ENCODE data around the gene CAST.
A peak's percentile ranks its signal among the peaks of the same experiment; 100 is the strongest.
"Not testable (repeated sequence)": the region's sequence is repeated elsewhere in the genome, so short reads cannot be mapped to it uniquely, and the experiment has no call there.

Gene CAST

DNA sequence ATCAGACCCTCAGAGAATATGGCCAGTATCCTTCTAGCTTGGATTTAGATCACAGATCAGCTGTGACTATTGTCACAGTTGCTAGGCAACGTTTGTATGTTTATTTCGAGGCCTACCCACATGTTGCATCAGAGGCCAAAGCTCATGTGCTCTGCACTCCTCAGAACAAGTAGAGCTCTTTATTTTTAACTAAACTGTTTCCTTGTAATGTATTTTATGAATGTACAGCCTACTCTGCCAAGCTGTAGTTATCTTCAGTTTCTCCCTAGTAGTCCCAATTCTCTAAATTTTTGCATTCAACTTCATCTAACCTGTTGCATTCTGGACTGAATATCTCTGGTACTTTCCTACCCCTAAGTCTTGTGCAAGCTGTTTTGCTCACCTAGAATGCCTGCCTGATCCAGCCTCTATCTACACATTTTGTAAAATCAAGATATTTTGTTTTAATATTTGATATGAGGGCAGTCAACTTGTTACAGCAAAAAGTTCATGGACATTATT is 52.8 kb downstream of the CAST start:
- FAIRE-seq, result peak; percentile 95

DNA sequence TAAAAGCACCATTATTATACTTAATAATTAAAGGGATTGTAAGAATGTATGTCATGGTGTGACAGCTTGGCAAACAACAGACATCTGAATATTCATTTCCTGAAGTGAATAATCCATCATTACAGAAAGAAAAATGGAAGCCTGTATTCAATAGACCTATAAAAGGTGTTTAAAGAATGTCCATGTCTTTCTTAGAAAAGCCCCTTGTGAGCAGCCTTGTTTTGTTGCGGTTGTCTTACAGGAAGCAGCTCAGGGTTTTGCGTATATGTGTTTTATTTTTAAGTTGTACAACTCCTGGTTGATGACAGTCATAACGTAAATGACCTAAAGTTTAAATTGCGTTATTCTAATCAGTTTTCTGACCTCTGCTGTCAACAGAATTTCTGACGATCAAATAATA is 53.8 kb downstream of the CAST start:
- FAIRE-seq, result no peak

DNA sequence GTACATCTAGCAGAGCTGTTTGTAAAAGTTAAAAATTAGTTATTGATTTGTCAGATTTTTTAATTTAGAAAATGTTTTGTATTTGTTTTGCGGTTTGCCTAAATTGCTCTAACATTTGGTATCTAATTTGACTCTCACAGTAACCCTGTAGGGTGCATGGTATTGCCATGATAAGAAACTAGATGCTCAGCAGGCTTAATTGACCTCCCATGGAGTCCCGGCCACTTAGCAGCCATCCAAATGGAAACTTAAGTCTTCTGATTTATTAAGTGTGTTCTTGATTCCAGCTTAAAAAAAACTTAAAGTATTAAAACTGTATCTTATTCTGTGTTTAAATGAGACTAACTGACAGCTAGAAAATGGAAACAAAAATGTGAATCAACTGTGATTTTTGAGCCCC is 54.5 kb downstream of the CAST start:
- FAIRE-seq, result no peak

DNA sequence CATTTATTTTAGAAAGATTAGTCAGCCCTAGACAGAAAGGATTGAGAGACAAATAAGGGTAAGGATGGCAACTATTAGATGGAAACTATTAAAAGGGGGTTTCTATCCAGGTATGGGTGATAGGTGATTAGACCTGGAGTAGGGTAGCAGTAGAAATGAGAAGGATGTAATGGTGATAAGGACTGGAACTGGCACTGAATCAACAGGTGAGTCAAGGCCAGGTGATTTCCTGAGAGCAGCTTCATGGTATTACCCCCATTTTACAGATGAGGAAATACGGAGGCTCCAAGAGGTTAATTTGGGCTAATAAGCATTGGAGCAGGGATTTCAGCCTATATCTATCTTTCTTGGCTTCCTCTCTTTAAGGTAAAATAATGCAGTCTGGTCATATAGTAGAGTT is 55.7 kb downstream of the CAST start:
- FAIRE-seq, result no peak

DNA sequence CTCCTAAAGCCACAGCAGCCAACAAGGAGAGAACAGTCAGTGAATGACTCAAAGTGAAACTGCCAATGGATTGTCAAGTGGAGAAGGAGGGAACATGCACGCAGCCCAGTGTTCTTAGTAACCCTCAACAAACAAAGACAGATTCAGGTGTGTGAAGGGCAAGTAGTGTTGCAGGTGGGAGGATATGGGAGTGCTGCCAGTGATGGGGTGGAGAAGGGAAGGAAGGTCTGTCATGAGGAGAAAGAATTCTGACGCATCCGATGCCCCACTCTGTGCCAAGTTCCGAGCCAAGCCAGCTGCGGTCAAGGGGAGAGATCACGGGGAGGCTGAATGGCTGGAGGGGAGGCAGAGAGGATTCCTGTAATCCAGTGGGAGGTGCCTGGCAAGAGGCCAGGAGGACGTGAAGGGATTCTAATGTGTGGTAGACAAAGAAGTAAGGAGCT is 56.5 kb downstream of the CAST start:
- FAIRE-seq, result no peak

DNA sequence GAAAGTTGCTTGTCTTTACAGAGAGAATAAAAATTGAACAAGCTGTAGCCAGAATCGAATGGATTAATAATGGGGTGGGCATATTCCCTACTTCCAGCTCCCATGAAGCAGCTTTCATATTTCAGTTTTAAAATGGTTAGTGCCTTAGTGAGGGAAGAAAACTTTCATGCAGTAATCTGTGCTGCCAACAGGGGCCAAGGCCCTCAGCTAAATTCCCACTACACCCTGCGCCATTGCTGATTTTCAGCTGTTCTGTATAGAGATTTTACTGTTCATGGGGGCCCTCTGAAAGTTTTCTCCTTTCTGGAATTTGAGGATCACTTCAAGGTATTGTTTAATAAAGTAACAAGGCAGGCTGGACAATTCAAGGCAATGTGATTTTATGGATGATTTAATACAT is 58.2 kb downstream of the CAST start:
- no peak for FAIRE-seq

DNA sequence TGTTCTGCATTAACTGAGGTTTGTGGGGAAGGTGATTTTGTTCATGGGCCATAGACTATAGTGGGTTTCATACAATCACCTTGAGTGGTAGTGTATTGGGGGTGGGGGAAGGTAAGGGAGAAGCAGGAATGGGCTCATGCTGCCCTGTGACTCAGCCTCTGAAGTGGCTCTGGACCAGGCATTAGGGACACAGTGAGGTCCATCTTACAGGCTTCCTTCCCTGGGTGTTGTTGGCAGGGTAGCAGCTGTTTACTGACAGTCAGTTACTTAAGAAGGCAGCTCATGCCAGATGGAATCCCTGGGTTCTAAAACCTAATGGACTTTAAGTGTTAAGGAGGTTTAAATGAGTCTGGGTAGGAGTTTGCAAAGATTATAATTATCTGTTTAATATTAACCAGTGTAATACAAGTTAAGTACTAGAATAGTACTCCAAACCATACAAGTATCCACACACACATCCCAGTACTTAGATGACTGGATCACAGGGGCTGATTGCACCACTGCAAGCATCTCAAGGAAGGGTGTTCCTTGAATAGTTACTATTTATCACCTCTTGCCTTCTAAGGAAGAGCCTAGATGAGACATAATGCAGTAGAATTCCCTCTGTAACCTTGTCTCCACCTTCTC is 59.3 kb downstream of the CAST start:
- FAIRE-seq, result no peak

DNA sequence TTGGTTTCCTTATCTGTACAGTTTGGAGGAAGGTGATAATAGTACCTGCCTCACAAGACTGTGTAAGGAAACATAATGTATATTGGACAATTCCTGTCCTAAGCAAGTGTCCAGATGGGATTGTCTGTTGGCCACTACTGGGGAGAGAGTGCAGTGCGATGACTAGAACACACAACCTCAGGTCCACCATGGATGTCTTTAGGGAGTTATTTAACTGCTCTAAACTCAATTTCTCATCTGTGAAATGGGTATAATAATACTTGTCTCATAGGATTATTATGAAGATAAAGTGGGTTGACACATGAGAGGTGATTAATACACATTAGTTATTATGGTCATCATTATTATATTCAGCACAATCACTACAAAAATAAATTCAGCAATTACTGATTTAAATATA is 63.1 kb downstream of the CAST start:
- no peak for FAIRE-seq

DNA sequence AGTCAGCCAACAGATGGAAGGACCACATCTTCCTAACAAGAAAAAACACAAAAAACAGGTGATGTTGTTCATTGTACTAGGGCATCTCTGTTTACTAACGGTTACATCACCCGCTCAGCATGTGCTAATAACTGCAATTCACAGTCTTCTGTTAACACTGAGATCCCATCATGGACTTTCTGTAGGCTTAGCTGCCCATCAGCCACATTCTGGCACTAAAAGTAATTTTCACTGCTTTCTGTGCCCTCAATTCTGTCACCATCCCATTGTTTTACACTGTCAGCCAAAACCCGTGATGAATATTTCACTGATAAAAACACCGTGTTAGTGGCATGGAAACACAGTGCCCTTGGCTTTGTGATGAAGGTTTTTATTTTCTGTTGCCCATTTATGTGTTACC is 64.6 kb downstream of the CAST start:
- FAIRE-seq, result no peak

DNA sequence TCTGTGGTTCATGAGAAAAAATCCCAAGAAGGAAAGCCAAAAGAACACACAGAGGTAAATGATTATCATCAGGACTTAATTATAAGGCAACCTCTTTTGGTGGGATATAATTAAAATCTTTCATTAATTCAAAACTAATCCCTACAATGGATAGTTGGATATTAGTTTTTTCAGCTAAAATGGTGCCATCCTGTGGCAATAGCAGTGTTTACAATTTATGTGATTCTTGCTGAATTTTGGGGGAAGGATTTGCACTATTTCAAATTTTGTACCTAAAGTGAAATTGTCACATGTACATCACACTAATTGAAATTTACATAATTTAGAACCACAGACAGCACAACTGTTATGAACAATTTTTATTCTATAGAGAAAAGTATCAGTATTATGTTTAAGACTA is 67.0 kb downstream of the CAST start:
- FAIRE-seq, result peak; percentile 27

DNA sequence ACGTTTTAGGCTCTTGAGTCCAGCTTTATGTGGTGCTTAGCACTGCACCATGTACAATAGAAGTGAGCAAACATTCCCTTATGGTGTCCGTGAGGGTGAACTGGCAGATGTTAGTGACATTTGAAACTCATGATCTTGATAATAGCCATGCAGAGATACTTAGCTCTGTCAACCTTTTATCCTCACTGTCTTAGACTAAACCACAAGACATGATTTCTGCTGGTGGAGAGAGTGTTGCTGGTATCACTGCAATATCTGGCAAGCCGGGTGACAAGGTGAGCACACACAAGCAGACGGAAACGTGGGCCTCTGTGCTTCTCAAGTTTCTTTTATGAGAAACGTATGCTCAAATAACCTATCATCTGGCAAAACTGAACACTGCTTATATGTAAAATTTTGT is 68.4 kb downstream of the CAST start:
- FAIRE-seq, result no peak

DNA sequence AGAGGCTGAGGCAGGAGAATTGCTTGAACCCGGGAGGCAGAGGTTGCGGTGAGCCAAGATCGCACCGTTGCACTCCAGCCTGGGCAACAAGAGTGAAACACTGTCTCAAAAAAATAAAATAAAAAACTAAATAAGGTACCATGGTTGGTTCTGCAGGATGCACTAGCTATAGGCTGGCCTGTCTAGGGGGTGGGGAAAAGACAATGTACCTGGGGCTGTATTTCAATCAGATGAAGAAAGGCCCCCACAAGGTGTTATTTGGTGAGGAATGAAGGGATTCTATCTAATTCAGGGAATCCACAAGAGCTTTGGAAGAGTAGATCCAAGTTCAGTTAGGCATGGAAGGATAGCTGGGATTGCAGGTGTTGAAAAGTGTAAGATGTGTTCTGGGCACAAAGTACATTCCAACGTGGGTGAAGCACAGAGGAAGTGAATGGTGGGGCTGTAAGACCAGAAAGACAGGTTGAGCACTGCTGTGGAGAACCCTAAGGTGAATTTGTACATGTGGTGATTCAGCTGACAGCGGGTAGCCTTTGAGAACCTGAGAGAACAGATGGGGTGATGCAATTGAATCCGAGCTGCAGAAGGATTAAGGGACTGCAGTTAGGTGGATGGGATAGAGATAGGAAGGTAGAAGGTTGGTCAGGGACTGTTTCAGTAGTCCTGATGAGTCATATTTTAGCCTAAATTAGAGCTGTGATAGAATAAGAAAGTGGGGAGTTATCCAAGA is 71.8 kb downstream of the CAST start:
- FAIRE-seq, result no peak

DNA sequence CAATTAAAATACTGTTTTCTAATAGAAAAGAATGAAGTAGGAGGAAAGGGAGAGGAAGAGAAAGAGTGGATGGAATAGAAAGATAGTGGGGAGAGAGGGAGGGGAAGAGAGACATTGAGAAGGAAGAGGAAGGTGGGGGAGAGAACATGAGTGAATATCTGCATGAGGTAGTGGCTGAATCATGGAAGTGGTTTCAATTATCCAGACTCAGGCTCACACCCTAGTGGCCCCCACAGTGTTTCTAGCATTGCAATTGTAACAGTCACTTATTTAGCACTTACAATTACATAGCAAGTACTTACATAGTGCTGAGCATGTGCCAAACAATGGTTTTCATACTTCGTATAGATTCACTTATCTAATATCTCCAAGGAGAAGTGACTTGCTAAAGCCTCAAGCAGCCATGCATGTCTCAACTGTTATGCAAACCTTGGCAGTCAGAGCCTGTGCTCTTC is 72.7 kb downstream of the CAST start:
- FAIRE-seq, result no peak

DNA sequence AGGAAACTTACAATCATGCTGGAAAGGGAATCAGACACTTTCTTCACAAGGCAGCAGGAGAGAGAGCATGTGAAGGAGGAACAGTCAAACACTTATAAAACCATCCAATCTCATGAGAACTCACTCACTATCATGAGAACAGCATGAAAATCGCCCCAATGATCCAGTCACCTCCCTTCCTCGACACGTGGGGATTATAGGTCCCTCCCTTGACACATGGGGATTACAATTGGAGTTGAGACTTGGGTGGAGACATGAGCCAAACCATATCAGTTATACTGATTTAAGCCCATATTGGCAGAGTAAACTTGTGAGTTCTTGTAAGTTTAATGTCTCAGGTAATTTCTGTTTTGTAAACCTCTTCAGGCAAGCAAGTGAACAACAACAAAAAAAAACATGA is 74.8 kb downstream of the CAST start:
- FAIRE-seq, result no peak

DNA sequence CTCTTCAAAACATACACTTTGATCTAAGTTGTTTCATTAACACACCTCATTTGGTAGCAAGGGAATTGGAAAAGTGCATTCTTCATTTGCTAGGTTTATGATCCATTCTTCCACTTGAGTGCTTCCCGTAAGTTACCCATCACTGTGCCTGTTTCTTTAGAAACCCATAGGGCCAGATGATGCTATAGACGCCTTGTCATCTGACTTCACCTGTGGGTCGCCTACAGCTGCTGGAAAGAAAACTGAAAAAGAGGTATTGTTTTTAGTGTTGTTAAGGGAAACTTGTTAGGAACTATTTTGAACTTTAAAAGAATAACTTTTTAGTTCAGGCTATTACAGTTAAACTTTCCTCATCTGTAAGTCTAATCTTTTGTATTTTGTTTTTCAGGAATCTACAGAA is 78.9 kb downstream of the CAST start:
- no peak for FAIRE-seq

DNA sequence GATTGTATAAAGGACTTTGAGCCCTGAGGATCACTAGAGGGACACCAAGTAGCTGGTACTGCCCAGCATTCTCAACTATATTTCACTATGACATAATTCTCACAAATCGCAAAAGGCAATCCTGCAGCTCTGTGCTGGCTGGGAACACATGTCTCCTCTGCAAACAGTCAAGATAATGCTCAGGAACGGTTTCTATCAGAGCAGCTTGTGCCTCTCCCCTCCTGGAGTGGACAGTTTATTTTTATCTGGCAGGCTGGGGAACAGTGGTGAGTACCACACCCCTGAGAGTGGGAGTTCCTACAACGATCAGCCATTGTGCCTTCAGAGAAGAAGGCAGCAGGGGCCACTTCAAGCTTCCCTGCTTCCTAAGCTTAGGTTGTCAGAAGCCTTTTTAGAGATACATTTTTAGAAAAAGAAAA is 79.7 kb downstream of the CAST start:
- no peak for FAIRE-seq

DNA sequence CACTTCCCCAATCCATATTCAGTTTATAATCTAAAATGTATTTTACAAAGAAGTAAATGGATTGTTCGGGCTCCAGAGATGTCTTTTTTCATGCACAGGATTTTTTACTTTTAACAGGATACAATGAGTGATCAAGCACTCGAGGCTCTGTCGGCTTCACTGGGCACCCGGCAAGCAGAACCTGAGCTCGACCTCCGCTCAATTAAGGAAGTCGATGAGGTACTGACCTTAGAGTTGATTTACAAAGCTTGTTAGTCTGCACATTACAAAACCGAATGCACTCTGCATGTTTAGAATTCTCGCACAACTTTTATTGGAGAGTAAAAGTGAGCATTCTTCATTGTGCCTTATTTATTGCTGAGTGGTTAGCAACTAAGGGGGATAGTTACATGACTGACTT is 80.4 kb downstream of the CAST start:
- no peak for FAIRE-seq

DNA sequence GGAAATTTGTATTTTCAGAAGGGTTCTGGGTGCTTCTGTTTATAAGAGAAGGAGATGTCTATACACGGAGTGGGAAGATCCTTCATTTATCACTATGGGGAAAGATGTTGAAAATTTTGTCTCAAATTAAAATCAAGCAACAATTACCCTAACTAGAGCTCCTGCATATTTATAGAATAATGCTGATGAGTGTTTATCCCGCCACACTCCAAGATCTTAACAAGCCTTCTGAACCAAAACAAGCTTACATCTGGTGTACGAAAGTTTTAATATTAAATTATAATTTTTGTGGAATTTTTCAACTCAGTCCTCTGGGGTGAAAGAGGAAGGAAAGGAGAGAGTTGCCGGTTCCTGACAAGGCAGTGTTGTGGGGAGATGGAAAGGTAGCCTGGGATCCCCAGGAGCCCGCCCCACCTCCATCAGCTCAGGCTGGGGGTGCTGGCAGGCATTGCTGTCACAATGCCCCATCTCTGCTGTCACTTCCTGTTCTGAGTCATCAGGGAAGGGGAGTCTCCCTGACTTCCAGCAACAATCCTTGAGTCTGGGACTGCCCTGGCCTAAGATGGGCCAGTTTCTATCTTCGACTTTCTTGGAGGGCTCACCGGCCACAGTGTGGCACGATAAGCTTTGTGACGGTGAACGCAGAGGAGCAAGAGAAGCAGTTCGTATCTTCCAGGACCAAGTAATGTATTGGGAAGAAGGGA is 81.0 kb downstream of the CAST start:
- FAIRE-seq, result no peak

DNA sequence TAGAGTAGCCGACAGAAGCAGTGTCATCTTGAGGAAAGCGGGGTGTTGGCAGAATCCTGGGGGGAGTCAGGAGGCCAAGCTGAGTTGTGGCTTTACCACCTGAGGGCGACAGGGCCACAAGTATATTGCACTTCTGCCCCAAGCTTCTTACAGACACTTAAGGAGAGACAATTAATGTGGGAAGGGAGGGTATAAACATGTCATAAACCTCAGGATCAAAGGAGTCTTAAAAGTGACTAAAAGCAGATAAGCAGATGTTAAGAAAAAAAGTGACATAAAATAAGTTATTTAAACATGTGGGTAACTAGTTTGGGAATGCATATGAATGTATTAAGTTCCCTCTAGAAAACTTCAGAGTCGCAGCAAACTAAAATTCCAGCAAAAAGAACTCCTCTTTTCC is 81.6 kb downstream of the CAST start:
- FAIRE-seq, result no peak

DNA sequence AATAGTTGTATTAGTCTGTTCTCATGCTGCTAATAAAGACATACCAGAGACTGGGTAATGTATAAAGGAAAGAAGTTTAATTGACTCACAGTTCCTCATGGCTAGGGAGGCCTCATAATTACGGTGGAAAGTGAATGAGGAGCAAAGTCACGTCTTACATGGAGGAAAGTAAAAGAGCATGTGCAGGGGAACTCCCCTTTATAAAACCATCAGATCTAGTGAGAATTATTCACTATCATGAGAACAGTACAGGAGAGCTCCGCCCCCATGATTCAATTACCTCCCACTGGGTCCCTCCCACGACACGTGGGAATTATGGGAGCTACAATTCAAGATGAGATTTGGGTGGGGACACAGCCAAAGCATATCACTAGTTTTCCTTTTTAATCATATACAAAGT is 82.0 kb downstream of the CAST start:
- FAIRE-seq, result not testable (repeated sequence)

DNA sequence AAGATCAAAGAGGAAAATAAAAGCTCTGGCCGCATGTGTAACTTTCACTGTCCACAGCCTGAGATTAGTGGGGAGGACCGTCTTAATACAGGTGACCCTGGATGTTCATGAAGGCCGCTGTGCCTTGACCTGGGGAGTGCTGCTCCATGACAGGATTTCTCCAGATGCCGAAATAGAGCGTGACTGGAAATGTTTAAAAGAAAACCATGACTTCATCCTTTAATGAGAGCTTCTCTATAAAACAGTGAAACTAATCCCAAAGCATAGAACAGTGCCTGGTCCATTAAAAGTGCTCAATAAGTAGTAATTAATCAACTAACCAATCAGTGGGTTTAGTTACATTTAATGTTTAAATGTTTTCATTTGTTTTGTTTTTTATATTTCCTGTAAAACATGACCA is 82.8 kb downstream of the CAST start:
- no peak for FAIRE-seq

DNA sequence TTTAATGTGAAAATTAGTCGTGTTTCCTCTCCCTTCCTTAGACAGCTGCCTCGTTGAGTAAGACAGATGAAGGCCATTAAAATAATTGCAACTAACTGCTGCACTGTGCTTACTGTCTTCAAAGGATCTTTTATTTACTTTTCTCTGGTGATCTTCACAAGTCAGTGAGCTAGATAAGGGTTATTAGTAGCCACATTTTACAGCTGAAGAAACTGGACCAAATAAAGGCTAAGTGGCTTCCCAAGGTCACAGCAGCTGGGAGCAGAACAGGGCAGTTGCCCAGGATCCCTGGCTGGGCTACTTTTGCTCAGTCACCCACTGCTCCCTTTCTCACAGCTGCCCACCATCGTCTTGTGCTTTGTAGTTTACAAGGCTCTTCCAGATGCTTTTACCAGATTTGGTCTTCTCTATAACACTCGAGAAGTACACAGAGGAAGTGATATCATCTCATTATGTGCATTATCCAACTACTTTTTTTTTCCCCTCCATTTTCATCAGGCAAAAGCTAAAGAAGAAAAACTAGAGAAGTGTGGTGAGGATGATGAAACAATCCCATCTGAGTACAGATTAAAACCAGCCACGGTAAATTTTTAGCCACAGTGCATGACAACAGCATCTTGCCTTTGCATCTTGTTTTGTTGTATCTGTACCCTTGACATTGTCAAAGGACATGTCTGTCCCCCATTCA is 83.8 kb downstream of the CAST start:
- peak; percentile 96 for FAIRE-seq

DNA sequence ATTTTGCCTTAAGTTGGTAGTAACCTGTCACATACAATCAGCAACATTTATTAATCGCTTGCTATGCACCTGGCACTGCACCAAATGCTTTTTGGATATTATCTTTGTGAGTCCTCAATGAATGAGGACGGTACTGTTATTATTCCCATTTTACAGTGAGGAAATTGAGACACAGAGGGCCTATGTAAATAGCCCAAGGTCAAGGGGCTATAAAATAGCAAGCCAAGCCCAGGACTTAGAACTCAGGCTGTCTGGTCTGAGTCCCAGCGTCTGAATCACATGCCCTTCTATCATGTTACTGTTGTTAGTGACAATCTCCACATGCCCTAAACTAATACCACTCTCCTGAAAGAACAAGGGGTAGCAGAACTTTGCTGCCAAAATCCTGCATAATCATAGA is 85.5 kb downstream of the CAST start:
- FAIRE-seq, result no peak

Data from islet of Langerhans (tissue), 1 donor.